ENCODE measurements around the gene CELF2. TPM values are rescaled to one million over a fixed set of nuclear protein-coding genes. Genes with fewer than 3 reads are reported as not detected.

CELF2 gene
- total RNA-seq, 1 experiment from 2014 or later, result 0.07 TPM

- no peaks in the 10 kb centered on the region for H3K27me3 Mint-ChIP-seq (ENCODE audit: insufficient read depth, unreplicated experiment)
- intact Hi-C loops (cut with micrococcal nuclease), result no loop called here
- no peak overlapping the region for H3K4me3 Mint-ChIP-seq (ENCODE audit: unreplicated experiment)
- POLR2A ChIA-PET, result no interaction called here
- no peak overlapping the region for H3K27ac Mint-ChIP-seq (ENCODE audit: low read depth, unreplicated experiment)
- H3K9me3 Mint-ChIP-seq (ENCODE audit: unreplicated experiment), result no peaks in the 10 kb centered on the region
- H3K4me1 Mint-ChIP-seq (ENCODE audit: insufficient read depth, unreplicated experiment), result no peaks in the 10 kb centered on the region
- no TSS peak for BruUV-seq (replicated peaks)
- peaks cover 6% of the 10 kb centered on the region for H3K36me3 Mint-ChIP-seq (ENCODE audit: insufficient read depth, unreplicated experiment)
- no peak for DNase-seq (ENCODE audit: unreplicated experiment)
- TF ChIP-seq, protein P1, sequence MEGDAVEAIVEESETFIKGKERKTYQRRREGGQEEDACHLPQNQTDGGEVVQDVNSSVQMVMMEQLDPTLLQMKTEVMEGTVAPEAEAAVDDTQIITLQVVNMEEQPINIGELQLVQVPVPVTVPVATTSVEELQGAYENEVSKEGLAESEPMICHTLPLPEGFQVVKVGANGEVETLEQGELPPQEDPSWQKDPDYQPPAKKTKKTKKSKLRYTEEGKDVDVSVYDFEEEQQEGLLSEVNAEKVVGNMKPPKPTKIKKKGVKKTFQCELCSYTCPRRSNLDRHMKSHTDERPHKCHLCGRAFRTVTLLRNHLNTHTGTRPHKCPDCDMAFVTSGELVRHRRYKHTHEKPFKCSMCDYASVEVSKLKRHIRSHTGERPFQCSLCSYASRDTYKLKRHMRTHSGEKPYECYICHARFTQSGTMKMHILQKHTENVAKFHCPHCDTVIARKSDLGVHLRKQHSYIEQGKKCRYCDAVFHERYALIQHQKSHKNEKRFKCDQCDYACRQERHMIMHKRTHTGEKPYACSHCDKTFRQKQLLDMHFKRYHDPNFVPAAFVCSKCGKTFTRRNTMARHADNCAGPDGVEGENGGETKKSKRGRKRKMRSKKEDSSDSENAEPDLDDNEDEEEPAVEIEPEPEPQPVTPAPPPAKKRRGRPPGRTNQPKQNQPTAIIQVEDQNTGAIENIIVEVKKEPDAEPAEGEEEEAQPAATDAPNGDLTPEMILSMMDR (IDR thresholded peaks at IDR 0.05; ENCODE audit: unreplicated experiment), result no peak
- CTCF ChIA-PET, result interaction anchor here (0.6 to 1.2 kb wide), 2 partner anchors 15 to 26 kb away, joined by 4 read pairs; no protein-coding TSS in a partner anchor
Observed at GRCh38 chr10:11050301-11051287, 32.9 kb downstream of the CELF2 start.

- TF ChIP-seq, protein P1 (IDR thresholded peaks at IDR 0.05; ENCODE audit: unreplicated experiment), result no peak
- Mint-ChIP-seq H3K27ac (ENCODE audit: low read depth, unreplicated experiment) (no peak overlapping the region), H3K4me1 (ENCODE audit: insufficient read depth, unreplicated experiment) (no peaks in the 10 kb centered on the region), H3K27me3 (ENCODE audit: insufficient read depth, unreplicated experiment) (no peaks in the 10 kb centered on the region), H3K4me3 (ENCODE audit: unreplicated experiment) (no peak overlapping the region), H3K9me3 (ENCODE audit: unreplicated experiment) (no peaks in the 10 kb centered on the region), H3K36me3 (ENCODE audit: insufficient read depth, unreplicated experiment) (peaks cover 6% of the 10 kb centered on the region)
- ChIA-PET CTCF (interaction anchor here (1.7 kb wide), 1 partner anchor 21 kb away, joined by 4 read pairs; no protein-coding TSS in a partner anchor), POLR2A (no interaction called here)
- DNase-seq (ENCODE audit: unreplicated experiment), result no peak
- intact Hi-C loops (cut with micrococcal nuclease), result no loop called here
- BruUV-seq (replicated peaks), result no TSS peak
Observed at GRCh38 chr10:11057018-11057417, 39.3 kb downstream of the CELF2 start.

DNA sequence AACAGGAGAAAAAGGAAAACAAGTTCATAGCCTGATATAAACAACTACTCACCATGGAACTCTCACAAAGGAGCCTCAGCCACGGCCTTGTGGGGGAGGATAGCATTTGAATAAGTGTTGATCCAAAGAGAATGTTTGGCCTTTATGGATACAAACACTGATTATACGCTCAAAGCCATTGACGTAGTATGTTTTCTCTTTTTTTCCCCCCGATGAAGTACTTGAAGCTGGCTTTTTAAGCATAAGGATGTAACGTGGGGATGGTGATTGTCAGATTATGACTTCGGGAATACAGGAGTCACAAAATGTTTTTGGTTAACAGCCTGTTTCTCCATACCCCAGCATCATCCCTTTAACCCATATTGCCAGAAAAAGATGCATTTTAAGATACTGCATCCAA, 39.8 kb downstream of the CELF2 start:
- H3K27me3 Mint-ChIP-seq (ENCODE audit: insufficient read depth, unreplicated experiment), result no peaks in the 10 kb centered on the region
- POLR2A ChIA-PET, result no interaction called here
- H3K9me3 Mint-ChIP-seq (ENCODE audit: unreplicated experiment), result no peaks in the 10 kb centered on the region
- TF ChIP-seq, protein P1 (IDR thresholded peaks at IDR 0.05; ENCODE audit: unreplicated experiment), result no peak
- peaks cover 6% of the 10 kb centered on the region for H3K36me3 Mint-ChIP-seq (ENCODE audit: insufficient read depth, unreplicated experiment)
- no peak overlapping the region for H3K4me3 Mint-ChIP-seq (ENCODE audit: unreplicated experiment)
- no peaks in the 10 kb centered on the region for H3K4me1 Mint-ChIP-seq (ENCODE audit: insufficient read depth, unreplicated experiment)
- H3K27ac Mint-ChIP-seq (ENCODE audit: low read depth, unreplicated experiment), result no peak overlapping the region
- no peak for DNase-seq (ENCODE audit: unreplicated experiment)
- intact Hi-C loops (cut with micrococcal nuclease), result no loop called here
- CTCF ChIA-PET, result interaction anchor here (1.7 kb wide), 1 partner anchor 22 kb away, joined by 4 read pairs; no protein-coding TSS in a partner anchor
- no TSS peak for BruUV-seq (replicated peaks)

DNA sequence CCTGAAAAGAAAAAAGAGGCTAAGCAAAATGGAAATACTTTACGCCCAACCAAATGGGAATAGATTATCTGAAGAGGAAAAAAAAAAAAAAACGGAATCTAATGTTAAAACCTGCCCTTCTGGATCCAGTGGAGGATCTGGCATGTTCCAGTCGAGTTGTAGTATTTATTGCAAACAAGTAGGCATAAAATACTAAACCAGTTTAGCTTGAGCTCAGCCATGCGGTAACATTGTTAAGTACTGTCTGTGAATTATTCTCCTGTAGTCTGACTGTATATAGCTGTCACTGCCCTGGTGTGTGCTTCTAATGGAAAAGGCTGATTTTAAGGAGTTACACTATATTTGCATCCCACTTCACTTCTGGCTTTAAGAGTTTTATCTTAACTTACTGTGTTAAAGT, 40.3 kb downstream of the CELF2 start:
- BruUV-seq (replicated peaks), result no TSS peak
- POLR2A ChIA-PET, result no interaction called here
- CTCF ChIA-PET, result interaction anchor here (1.7 kb wide), 1 partner anchor 22 kb away, joined by 4 read pairs; no protein-coding TSS in a partner anchor

More for the DNA sequence above, 40.3 kb downstream of the CELF2 start:
- Mint-ChIP-seq H3K4me3 (ENCODE audit: unreplicated experiment) (no peak overlapping the region), H3K36me3 (ENCODE audit: insufficient read depth, unreplicated experiment) (peaks cover 5% of the 10 kb centered on the region), H3K4me1 (ENCODE audit: insufficient read depth, unreplicated experiment) (no peaks in the 10 kb centered on the region), H3K27me3 (ENCODE audit: insufficient read depth, unreplicated experiment) (no peaks in the 10 kb centered on the region), H3K9me3 (ENCODE audit: unreplicated experiment) (no peaks in the 10 kb centered on the region), H3K27ac (ENCODE audit: low read depth, unreplicated experiment) (no peak overlapping the region)
- TF ChIP-seq, protein P1 (IDR thresholded peaks at IDR 0.05; ENCODE audit: unreplicated experiment), result no peak
- intact Hi-C loops (cut with micrococcal nuclease), result no loop called here
- DNase-seq (ENCODE audit: unreplicated experiment), result no peak

Data from MCF 10A (cell line).